Measurements from ENCODE around the gene CD37. TPM values are rescaled to one million over a fixed set of nuclear protein-coding genes. Genes with fewer than 3 reads are reported as not detected.
A peak's percentile ranks its signal among the peaks of the same experiment; 100 is the strongest.

Gene CD37
- total RNA-seq, 1 experiment from 2014 or later = not detected

- Histone ChIP-seq H3K9me3 (ENCODE audit: control insufficient read depth, low read depth, low read length) (no peaks in the 10 kb centered on the region), H4K91ac (ENCODE audit: insufficient read length, low read depth, low read length) (no peak overlapping the region), H4K20me1 (ENCODE audit: control insufficient read depth, insufficient read depth, insufficient read length) (no peaks in the 10 kb centered on the region), H2AFZ (ENCODE audit: low read length) (no peak overlapping the region), H4K5ac (ENCODE audit: insufficient read length, low read depth, low read length) (no peak overlapping the region), H3K27me3 (ENCODE audit: insufficient read depth, low read length) (peaks cover 3% of the 10 kb centered on the region; the same call in 1 of the 2 replicates), H2BK20ac (ENCODE audit: low read depth, low read length, poor library complexity, severe bottlenecking) (no peak overlapping the region), H3K56ac (ENCODE audit: insufficient read length, low read depth, low read length) (no peak overlapping the region), H2BK12ac (ENCODE audit: insufficient read length, low read depth, low read length) (no peak overlapping the region), H3K4ac (ENCODE audit: low read depth, low read length) (no peak overlapping the region), H3T11ph (ENCODE audit: low read length) (no peak overlapping the region), H3K79me2 (ENCODE audit: insufficient read depth, low read length) (no peaks in the 10 kb centered on the region), H3K79me1 (ENCODE audit: insufficient read depth, low read depth, low read length, poor library complexity, severe bottlenecking) (no peaks in the 10 kb centered on the region), H3K14ac (ENCODE audit: insufficient read depth, low read length) (no peak overlapping the region), H3K27ac (ENCODE audit: insufficient read length, low read depth, low read length) (no peak overlapping the region), H3K9ac (ENCODE audit: extremely low read depth, insufficient read length, low read length) (no peak overlapping the region), H3K23me2 (ENCODE audit: insufficient read length, low read depth, low read length, poor library complexity, severe bottlenecking) (peaks cover 12% of the 10 kb centered on the region), H2AK5ac (ENCODE audit: insufficient read length, low read length) (no peak overlapping the region), H3K4me2 (ENCODE audit: insufficient read depth, insufficient read length, low read length) (peak overlapping the region; percentile 18), H2BK120ac (ENCODE audit: low read depth, low read length, poor library complexity, severe bottlenecking) (no peak overlapping the region), H3K4me1 (ENCODE audit: insufficient read depth, low read length) (0 out of 2 replicates have a peak, but pooled peaks cover 2% of the 10 kb centered on the region), H4K8ac (replicated peaks; ENCODE audit: insufficient read length, low read depth, low read length) (no peak overlapping the region), H2BK5ac (ENCODE audit: insufficient read length, low read length) (no peak overlapping the region), H3K23ac (ENCODE audit: insufficient read length, low read depth, low read length) (no peak overlapping the region), H3K18ac (ENCODE audit: insufficient read length, low read depth, low read length) (peak overlapping the region; percentile 80), H2BK15ac (ENCODE audit: low read depth, low read length) (no peak overlapping the region)
- peaks cover 0 to 3% of the 10 kb centered on the region in 2 experiments; a peak in 2 of 5 replicates for H3K9me3 Mint-ChIP-seq
- peaks cover 20 to 36% of the 10 kb centered on the region in 2 experiments for H3K4me1 Mint-ChIP-seq
- no CpG with 5 or more reads among the region's 36 CpGs for WGBS (ENCODE audit: extremely low coverage, insufficient read length, low lambda C conversion rate)
- H3K4me3 Mint-ChIP-seq = peak overlapping the region in 1 of 2 experiments; percentile 66; a peak in 3 of 5 replicates
- H3K27me3 Mint-ChIP-seq (ENCODE audit: low read depth) = peaks cover 18% of the 10 kb centered on the region
- H3K27ac Mint-ChIP-seq = peak overlapping the region in 1 of 3 experiments; percentile 55; a peak in 4 of 7 replicates
- peak; percentile 82 for DNase-seq
- H3K36me3 Mint-ChIP-seq (ENCODE audit: insufficient read depth in 1 of 3, low read depth in 3 of 3) = peaks cover 31 to 62% (median 51%) of the 10 kb centered on the region in 3 experiments
- TF ChIP-seq, protein P1, sequence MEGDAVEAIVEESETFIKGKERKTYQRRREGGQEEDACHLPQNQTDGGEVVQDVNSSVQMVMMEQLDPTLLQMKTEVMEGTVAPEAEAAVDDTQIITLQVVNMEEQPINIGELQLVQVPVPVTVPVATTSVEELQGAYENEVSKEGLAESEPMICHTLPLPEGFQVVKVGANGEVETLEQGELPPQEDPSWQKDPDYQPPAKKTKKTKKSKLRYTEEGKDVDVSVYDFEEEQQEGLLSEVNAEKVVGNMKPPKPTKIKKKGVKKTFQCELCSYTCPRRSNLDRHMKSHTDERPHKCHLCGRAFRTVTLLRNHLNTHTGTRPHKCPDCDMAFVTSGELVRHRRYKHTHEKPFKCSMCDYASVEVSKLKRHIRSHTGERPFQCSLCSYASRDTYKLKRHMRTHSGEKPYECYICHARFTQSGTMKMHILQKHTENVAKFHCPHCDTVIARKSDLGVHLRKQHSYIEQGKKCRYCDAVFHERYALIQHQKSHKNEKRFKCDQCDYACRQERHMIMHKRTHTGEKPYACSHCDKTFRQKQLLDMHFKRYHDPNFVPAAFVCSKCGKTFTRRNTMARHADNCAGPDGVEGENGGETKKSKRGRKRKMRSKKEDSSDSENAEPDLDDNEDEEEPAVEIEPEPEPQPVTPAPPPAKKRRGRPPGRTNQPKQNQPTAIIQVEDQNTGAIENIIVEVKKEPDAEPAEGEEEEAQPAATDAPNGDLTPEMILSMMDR (conservative IDR thresholded peaks at IDR 0.05) = no peak
These were observed 5.1 kb downstream of the CD37 start for GRCh38 chr19:49340069-49340864.

Measured in H9 (cell line).